NCI-H2107 (cell line): ENCODE results near the gene FLT1.

Experiments used
- DNase-seq: peaks from one replicate; lab custom pipeline; 2025; lab: John Stamatoyannopoulos, UW

The FLT1 gene

DNA sequence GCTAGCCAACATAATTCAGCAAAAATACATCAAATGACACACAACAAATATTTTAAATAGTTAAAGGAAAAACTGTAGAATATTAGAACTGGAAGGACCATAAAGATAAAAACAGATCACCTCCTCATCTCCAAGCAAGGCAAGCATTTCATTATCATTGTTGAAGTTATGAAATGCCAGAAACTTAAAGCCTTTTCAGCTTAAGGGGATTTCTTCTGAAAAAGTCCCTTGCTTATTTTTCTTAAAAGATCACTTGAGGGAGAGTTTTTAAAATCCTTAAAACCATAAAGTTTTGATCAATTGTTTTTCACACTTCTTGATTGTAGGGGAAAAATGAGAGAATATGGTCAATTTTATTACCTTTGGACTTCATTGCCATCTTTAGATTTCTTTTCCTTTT is 37.4 kb downstream of the FLT1 start:
- DNase-seq, result no peak

DNA sequence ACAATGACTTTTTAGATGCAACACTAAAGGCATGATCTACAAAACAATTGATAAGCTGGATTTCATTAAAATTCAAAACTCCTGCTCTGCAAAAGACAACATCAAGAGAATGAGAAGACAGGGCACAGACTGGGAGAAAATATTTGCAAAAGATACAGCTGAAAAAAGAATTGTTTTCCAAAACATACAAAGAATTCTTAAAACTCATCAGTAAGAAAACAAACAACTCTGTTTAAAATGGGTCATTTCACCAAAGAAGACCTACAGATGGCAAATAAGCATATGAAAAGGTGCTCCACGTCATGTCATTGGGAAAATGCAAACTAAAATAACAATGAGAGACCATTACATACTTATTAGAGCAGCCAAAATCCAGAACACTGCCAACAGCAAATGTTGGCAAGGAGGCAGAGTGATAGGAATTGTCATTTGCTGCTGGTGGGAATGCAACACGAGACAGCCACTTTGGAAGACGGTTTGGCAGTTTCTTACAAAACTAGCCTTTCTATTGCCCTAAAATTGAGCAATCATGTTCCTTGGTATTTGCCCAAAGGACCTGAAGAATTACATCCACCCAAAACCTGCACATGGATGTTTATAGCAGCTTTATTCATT is 39.2 kb downstream of the FLT1 start:
- no peak for DNase-seq

DNA sequence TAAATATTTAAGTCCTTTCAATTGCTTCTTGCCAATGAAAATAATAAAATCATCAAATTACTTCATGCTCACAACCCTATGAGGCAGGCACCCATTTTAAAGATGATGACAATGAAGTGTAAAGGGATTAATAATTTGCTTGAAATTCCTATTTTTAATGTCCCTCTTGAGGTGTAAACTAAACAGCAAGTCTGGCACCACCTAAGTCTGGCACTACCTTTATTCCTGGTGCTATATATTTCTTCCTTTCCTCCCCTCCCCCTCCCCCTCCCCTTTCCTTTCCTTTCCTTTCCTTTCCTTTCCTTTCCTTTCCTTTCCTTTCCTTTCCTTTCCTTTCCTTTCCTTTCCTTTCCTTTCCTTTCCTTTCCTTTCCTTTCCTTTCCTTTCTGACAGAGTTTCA is 42.2 kb downstream of the FLT1 start:
- no peak for DNase-seq

DNA sequence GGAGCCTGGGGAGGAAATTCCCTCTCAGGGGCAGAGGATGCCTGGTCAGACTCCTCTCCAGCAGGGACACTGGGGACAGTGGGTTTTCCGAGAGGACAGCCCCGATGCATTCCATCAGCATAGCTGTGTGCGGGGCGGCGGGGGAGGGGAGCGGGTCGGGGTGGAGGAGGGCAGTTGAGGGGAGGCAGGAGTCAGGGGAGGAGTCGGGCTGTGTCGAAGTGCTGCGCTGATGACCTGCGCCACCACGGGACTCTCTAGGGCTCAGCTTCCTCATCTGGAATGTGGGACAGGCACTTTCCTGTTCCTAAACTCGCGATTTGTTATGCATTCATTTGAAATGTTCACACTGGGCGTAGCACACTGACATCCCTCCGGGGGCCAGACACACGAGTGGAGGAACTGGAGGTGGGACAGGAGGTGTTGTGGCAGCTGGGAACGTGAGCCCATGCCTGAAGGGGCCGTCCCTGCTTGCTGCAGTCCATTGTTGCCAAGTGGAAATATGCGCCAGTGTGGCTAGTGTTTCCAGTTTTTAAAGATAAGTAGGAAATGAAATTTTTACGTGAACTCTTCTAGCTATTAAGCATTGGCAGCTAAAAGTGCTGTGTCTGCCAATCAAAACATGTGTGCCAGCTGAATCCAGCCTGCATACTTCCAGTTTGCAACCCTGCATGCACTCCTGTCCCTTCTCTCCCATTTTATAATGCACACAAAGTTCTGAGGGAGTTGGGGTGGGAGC is 43.3 kb downstream of the FLT1 start:
- DNase-seq, result no peak

DNA sequence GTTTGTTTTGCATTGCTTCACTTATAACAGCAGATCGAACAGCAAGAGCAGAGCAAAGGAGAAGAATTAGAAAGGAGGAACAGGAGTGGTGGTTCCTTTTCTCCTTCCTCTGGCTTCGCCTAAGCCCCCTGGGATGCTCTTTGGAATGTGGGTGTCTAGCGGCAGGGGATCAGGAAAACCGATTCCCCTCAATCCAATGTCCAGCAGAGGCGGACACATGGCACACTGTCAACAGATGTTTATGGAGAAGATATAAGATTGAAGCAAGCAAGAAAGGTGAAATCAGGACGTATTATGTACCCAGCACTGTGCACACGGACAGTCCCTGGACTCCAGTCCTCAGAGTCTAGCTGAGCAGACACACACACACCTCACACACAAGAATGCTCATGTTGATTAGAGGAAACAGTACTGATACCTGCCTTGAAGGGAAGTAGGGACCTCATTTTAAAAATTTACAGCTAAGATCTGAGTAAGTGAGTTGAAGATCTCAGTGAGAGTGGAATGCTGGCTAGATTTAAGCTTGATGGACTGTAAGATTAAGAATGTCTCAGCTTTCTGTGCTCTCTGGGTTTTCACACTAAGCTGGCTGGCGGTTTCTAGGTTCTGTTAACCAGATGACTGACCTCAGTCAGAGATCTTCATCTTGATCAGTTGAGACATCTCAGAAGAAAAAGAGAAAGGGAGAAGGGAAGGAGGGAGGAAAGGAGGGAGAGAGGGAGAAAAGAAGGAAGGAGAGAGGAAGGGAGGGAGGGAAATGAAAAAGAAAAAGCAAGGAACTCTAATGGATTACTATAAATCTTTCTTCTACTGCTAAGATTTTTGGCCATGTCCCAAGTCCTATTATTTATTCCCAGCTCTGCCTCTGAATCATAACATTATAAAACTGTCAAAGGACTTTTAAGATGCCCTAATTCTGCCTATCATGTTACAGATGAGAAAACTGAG is 44.8 kb downstream of the FLT1 start:
- no peak for DNase-seq

DNA sequence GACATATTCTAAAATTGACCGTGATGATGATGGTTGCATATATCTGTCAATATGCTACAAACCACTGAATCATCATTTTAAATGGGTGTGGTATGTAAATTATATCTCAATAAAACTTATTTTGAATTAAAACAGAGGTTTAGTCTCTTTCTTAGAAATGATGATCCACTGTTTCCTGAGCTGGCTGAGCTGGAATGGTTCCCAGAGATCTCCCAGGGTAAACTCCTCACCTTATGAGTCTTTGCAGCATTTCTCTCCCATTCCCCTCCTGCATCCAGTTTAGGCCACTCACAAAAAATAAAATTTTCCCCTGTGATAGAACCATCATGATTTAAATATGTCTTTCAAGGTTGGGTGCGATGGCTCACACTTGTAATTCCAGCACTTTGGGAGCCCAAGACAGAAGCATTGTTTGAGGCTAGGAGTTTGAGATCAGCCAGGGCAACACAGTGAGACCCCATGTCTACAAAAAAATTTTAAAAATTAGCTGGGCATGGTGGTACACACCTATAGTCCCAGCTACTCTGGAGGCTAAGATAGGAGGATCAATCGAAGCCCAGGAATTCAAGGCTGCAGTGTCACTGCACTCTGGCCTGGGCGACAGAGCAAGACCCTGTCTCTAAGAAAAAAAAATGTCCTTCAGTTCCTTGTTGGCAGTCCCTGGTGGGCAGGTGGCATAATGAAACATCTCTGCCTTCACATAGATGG is 46.1 kb downstream of the FLT1 start:
- DNase-seq, result no peak

DNA sequence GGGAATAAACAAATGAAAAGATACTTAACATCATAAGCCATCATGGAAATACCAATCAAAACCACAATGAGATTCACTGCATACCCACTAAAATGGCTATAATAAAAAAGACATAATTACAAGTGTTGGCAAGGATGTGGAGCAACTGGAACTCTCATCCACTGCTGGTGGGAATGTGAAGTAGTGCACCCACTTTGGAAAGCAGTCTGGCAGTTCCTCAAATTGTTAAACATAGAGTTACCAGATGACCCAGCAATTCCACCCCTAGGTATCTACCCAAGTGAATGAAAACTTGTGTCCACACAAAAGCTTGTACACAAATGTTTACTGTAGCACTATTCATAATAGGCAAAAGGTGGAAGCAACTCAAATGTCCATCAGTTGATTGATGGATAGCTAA is 46.9 kb downstream of the FLT1 start:
- no peak for DNase-seq

DNA sequence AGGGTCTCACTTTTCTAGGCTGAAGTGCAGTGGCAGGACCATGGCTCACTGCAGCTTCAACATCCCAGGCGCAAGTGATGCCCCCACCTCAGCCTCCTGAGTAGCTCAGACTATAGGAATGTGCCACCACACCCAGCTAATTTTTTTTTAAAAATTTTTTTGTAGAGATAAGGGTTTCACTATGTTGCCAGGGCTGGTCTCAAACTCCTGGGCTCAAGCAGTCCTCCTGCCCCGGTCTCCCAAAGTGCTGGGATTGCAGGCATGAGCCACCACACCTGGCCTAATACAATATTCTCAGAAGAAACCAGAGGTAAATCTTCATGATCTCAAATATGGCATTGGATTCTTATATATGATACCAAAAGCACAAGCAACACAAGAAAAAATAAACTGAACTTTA is 47.7 kb downstream of the FLT1 start:
- no peak for DNase-seq

DNA sequence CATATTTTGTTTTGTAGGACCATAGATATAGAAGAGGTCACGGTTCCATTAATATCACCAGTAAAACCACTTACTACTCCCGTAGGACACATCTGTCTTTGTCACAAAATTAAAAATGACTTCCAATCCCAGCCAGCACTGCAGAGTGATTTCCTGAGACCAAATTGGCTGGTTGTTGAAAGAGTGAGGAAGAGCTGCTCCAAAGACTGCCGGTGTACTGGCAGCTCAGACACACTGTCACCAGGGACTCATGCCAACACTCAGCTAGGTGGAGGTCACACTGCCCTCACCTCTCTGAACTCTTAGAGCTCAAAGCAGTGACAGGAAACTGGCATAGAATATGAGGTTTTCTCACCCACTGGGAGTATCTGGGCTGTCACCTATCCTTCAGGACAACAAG is 52.1 kb downstream of the FLT1 start:
- DNase-seq, result no peak

DNA sequence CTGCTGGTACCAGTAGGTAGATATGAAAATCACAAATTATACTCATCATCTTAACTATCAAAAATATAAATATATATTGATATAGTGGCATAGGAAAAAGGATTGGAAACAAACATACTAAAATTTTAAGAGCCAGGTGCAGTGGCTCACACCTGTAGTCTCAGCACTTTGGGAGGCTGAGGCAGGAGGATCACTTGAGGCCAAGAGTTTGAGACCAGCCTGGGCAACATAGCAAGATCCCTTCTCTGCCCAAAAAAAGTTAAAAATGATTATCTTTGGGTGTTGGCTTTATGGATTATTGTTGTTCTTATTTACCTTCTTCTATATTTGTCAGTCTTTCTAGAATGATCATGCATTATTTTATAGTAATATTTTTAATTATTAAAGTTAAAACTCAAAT is 53.4 kb downstream of the FLT1 start:
- no peak for DNase-seq

DNA sequence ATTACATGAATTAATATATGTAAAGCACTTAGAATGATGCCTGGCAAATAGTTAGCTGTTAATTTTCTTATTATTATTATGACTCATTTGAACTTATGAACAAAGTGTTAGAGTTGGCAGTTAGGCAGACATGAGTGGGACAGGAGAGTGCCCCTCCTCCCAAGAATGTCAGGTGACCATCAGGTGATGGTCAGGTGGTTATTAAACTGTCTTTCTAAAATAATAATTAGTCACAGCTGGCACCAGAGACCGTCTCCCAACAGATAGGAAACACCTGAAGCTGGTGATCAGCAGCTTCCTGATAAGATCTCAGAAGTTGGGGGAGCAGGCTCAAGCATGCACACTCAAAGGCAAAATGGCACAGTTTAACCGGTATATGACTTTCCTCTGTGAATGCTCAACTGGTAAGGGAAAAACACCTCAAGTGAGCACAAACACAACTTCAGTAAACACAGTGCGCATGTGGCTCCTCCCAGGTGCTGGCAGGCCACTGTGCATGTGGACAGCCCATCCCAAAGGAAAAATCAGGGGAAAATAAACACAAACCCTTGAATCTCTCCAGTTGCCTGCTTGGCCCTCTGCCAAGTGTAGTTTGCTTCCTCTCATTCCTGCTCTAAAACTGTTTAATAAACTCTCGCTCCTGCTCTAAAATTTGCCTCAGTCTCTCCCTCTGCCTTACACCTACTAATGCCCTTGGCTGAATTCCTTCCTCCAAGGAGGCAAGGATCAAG is 54.0 kb downstream of the FLT1 start:
- no peak for DNase-seq

DNA sequence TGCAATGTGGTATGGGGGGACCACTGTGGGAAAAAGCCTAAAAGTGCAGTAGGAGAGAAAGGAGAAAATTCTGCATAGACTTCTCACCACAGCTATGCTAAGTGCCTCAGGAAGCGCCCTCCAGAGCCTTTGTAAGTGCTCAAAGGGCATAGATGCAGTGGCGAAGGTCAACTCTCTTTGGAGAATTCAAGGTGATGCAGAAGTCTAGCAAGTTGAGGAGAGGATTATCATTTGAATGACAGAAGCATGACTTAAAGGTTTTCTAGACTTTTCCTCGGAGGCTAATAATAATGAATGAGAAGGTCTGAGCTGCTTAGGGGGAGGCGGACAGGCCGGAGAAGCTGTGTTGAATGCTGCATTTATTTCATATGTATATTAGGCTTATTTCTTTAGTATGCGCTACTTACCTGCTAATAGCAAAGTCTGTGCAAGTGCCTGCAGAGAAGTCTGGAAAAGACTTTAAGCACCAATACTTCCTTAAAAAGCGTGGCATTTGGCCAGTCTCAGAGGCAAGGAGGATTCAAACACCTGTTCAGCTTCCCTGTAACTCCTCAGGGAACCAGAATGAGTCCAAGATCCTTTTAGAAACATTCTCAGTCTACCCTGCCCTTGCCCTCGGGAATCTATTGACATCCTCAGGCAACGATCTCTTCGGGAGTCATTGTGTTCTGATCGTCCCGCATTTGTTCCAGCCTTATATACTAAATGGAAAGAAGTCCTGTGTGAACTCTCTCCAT is 56.2 kb downstream of the FLT1 start:
- no peak for DNase-seq

DNA sequence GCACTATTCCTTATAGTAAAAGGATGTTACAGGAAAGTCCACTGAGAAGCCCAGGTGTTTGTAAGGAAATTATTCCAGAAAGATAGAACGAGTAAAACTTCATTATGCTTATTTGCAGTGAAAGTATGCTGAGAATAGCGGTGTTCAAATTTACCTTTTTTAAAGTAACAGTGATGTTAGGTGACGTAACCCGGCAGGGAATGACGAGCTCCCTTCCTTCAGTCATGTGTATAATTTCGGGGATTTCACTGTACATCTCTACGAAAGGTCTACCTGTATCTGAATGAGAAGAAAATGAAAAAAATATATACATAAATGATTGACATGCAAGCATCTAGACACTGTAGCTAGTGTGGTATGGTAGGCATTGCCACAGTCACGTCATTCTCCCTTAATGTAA is 56.9 kb downstream of the FLT1 start:
- no peak for DNase-seq

DNA sequence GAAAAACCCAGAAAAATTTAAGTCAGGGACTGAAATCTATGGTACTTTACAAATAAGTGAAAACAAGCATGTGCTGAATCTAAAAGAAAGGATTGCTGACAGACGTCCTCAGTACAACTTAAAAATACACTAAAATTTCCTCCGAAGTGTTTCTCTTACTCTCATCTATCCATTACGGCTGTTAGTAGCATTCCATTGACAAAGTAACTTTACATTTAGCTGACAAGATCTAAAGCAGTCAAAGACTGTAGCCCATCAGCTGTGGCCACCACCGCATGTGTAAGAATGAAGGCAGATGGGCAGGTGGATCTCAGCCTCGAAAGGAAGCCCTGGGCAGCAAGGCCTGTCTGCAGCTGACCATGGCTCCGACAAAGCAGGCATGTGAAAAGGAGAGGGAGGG is 59.0 kb downstream of the FLT1 start:
- no peak for DNase-seq

DNA sequence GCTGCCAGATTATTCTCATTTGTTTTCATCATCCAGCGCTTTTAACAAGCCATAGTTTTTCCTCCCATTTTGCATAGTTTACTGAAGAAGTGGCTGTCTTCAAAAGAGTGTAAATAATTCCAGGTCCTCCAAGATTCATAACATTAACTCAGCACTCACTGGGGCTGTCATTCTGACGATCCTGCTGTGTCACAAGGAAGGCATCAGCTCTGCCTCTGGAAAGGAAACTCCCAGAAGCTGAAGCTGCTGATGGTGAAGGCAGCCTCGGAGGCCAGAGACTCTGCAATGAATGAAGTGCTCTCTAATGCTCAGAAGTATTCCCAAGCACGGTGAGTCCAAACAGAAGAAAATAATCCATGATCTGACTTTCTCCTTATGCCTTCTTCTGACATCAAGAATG is 60.0 kb downstream of the FLT1 start:
- no peak for DNase-seq

DNA sequence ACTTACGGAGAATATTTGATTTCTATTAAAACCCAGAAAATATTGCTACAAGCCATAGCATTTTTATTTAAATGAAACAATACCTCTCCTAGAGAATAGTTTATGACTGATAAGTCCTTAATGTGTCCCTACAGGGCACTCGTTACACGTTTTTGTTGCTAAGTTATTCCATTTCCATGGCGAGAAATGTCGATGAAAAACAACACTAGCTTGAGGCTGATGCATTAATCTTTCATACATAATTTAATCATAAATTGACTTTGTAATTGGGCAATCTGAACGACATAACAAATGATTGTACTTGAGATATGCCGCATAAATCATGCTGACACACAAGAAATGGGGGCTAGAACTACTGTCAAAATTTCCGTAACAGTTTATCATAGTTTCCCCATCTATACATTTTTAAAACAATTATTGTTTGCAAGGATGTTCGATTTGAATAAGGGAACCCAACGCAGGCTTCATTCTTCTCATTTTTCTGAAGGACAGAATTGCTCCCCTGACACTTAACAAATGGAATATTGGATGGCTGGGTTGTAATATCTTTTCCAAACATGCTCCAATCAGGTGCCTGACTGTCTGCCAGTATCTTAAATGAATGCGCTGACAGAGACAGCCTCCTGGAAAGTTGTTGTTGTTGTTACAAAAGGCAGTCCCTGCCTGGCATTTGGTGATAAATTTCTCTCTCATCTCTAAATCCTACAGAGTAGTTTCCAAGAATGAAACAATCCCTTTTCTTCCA is 61.9 kb downstream of the FLT1 start:
- no peak for DNase-seq

DNA sequence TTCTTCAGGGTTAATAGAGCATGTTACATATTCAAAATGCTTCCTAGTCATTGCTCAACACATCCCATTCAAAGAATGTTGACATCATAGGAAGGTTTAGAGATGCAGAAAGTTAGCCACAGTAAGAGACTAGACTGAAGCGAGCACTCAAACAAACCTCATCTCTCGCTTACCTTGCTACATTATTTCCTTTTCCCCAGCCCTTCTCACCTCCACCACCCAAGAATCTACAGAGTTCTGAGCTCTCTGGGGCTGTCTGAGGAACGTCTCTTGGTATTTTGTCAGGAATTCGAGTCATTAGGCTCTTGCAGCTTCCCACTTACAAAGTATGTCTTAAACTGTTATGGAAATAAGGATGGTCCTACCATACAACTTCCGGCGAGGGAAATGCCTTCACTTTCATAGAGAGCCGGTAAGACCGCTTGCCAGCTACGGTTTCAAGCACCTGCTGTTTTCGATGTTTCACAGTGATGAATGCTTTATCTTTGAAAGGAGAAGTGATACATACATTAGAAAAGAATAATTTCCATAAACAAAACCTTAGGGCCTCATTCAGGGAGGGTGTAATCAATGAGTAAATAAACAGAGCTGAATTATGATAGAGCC is 65.1 kb downstream of the FLT1 start:
- no peak for DNase-seq

DNA sequence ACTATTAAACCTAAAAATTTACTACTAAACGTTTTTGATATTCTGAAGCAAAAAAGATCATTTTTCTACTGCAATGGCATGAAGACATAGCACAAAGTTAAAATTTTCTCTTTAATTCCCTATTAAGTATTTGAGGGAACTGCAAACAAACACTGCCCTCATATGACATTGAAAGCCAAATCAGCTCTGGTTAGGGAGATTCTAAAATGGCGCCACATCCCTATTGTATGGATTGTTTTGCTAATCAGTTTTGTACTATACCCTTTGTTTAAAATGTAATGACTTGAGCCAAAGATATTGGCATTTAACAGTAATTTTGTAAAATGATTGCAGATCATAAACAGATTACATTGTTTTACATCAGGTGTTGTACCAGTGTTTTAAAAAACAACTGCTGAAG is 65.8 kb downstream of the FLT1 start:
- DNase-seq, result no peak

DNA sequence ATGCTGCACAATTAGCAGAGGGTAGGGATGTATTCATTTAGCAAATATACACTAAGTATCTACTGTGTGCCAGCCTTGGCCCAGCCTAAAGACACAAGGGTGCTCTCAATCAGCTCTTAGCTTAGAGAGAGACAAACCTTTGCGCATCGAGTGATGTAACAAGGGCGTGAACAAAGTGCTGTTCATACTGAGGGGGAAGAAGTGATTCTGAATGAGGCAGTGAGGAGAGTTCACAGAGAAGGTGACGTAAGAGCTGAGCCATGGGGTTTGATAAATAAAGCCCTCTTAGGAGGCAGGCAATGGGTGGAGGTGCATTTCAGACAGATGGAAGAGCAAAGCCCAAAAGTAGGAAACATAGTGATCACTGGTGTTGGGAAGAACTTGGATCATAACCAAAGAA is 68.5 kb downstream of the FLT1 start:
- no peak for DNase-seq

DNA sequence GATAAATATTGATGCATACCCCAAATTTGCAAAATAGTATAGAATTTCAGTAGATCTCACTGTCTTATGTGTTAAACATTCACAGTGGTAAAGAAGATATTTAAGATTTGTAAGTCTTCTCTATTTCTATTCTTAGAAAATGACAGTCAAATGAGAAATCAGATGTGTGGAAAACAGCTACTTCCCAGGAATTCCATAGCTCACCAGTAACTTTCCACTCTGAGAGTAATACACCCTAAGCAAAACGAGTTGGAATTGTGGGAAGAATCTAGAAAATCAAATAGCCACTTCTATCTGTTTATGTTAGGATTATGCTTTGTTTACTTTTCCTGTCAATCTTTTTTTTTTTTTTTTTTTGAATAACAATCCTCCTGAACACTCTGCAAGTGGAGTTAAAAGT is 69.1 kb downstream of the FLT1 start:
- DNase-seq, result no peak
